GM12864 (cell line): ENCODE results near the gene TPMT.

Experiments
- DNase-seq: peaks from one replicate; pipeline ENCODE4 v3.0.0-alpha.2; 2011; ENCODE audit warnings: low read depth
- H3K4me3 ChIP-seq: 2 replicates; pipeline ENCODE4 v1.5.1; 2011; ENCODE audit warnings: mild to moderate bottlenecking, low read depth, low read length, control low read depth
- CTCF ChIP-seq: IDR thresholded peaks from 2 replicates; pipeline ENCODE4 v1.5.1; 2011; ENCODE audit warnings: low read depth, mild to moderate bottlenecking, moderate library complexity, low read length, control low read depth, inconsistent platforms; ENCODE audit errors: missing control alignments

The TPMT gene

DNA sequence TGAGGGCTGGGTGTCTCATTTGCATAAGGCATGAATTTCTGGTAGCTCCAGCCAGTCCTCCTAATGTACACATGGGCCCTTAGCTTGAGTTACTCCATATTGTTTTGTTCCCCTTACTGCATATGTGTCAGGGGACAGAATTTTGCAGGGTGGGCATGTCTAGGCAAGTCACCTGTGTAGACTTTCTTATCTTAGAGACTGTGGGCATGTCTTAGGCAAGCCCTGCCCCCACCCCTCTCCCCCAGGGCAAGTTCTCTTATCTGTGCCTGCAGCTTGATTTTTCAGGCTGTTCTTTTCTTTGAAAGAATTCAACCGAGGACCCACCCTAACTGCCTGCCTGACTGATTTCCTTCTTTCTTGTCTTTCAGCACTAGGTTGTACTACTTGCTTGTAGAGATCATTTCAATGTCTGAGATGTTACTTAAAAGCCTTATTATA, 64.5 kb downstream of the TPMT start:
- H3K4me3 ChIP-seq: no peak overlapping the region
- TF ChIP-seq CTCF: no peak
- no peak for DNase-seq

GRCh38 chr6:18088419-18089296, 66.2 kb downstream of the TPMT start:
- no peak for DNase-seq
- no peak for TF ChIP-seq CTCF

GRCh38 chr6:18087396-18088165, 67.3 kb downstream of the TPMT start:
- no peak for TF ChIP-seq CTCF
- no peak overlapping the region for H3K4me3 ChIP-seq
- DNase-seq: no peak

More at GRCh38 chr6:18088419-18089296, 66.2 kb downstream of the TPMT start:
- H3K4me3 ChIP-seq: no peak overlapping the region

GRCh38 chr6:18081025-18081668, 73.7 kb downstream of the TPMT start:
- no peak for TF ChIP-seq CTCF
- H3K4me3 ChIP-seq: no peak overlapping the region
- no peak for DNase-seq

DNA sequence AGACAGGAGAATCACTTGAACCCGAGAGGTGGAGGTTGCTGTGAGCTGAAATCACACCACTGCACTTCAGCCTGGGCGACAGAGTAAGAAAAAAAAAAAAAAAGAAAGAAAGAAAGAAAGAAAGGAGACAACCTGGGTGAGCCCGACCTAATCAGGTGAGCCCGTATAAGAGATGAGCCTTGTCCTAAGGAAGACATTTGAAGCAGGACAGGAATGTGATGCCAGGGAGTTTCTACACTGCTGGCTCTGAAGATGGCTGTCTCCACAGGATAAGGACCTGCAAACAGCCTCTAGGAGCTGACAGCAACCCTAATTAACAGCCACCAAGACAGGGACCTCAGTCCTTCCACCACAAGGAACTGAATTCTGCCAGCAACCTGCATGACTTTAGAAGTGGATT, 74.3 kb downstream of the TPMT start:
- no peak for DNase-seq
- no peak overlapping the region for H3K4me3 ChIP-seq
- no peak for TF ChIP-seq CTCF

DNA sequence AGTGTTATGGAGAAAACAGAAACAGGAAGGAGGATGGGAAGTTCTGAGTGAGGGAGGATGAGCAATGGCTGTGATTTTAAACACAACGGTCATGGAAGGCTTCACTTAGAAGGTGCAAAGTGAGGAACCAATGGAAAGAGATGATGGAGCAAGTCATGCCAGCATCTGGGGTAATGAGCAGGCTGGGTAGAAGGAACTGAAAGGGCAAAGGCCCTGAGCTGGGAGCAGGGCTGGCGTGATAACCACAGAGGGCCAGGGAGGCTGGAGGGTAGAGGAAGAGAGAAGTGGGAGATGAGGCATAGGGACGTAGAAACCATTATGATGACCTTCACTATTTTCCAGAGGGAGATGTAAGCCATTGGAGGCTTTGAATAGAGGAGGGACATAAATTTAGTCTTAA, 76.0 kb downstream of the TPMT start:
- DNase-seq: no peak
- no peak overlapping the region for H3K4me3 ChIP-seq
- no peak for TF ChIP-seq CTCF
